SJSA1 (cell line): ENCODE results near the gene PSMC5. TPM values are rescaled to one million over a fixed set of nuclear protein-coding genes. Genes with fewer than 3 reads are reported as not detected.
"Not testable (repeated sequence)": the region's sequence is repeated elsewhere in the genome, so short reads cannot be mapped to it uniquely, and the experiment has no call there.

ENCODE experiments used
- DNase-seq, 2 experiments: peaks; one replicate each; pipeline ENCODE4 v3.0.0-alpha.2; 2015 to 2020; ENCODE audit warnings: low spot score in 2 of 2, low read depth in 1 of 2
- H3K27ac ChIP-seq: fragments of 250-450 bp; sonication (Bioruptor Pico); 2 replicates; pipeline ENCODE4 v1.5.1; 2020; ENCODE audit warnings: mild to moderate bottlenecking, moderate library complexity
- H3K27me3 ChIP-seq: fragments of 250-450 bp; sonication (Bioruptor Pico); replicated peaks from 2 replicates; pipeline ENCODE4 v1.5.1; 2020; ENCODE audit warnings: mild to moderate bottlenecking, moderate library complexity
- H3K36me3 ChIP-seq: fragments of 250-450 bp; sonication (Bioruptor Pico); 2 replicates; pipeline ENCODE4 v1.5.1; 2020; ENCODE audit warnings: mild to moderate bottlenecking
- H3K4me1 ChIP-seq: fragments of 250-450 bp; sonication (Bioruptor Pico); replicated peaks from 2 replicates; pipeline ENCODE4 v1.6.1; 2021; ENCODE audit warnings: mild to moderate bottlenecking
- H3K4me3 ChIP-seq: fragments of 250-450 bp; sonication (Bioruptor Pico); 2 replicates; pipeline ENCODE4 v1.5.1; 2020; ENCODE audit warnings: mild to moderate bottlenecking
- H3K9me3 ChIP-seq: fragments of 250-450 bp; sonication (Bioruptor Pico); replicated peaks from 2 replicates; pipeline ENCODE4 v1.5.1; 2020; ENCODE audit warnings: mild to moderate bottlenecking
- total RNA-seq: library from RNA; depleted of rRNA; stranded (reverse); fragments of >200 nt; shearing (Covaris generic); gene quantifications from 2 replicates; pipeline ENCODE4 v1.2.3, GENCODE V29; 2014

PSMC5 gene
- total RNA-seq, 1 experiment from 2014 or later = 63.7 TPM

- no peak overlapping the region for H3K27ac ChIP-seq
These were observed 10.8 kb downstream of the PSMC5 start for GRCh38 chr17:63837962-63838600.

GRCh38 chr17:63838631-63839171, 11.5 kb downstream of the PSMC5 start:
- Histone ChIP-seq H3K27me3 (no peaks in the 10 kb centered on the region), H3K4me3 (no peak overlapping the region), H3K9me3 (no peaks in the 10 kb centered on the region; the same call in 1 of the 2 replicates), H3K36me3 (peaks cover 46% of the 10 kb centered on the region), H3K4me1 (peaks cover 27% of the 10 kb centered on the region), H3K27ac (no peak overlapping the region)
- no peak for DNase-seq

More at GRCh38 chr17:63837962-63838600, 10.8 kb downstream of the PSMC5 start:
- Histone ChIP-seq H3K4me1 (peaks cover 21% of the 10 kb centered on the region), H3K36me3 (peaks cover 53% of the 10 kb centered on the region), H3K4me3 (no peak overlapping the region), H3K9me3 (no peaks in the 10 kb centered on the region; the same call in 1 of the 2 replicates), H3K27me3 (no peaks in the 10 kb centered on the region)
- DNase-seq = no peak

- peak overlapping the region; percentile 84; the same call in 1 of the 2 replicates for H3K4me3 ChIP-seq
- H3K27me3 ChIP-seq = no peaks in the 10 kb centered on the region
- DNase-seq = peak in 1 of 2 experiments; percentile 43
- H3K4me1 ChIP-seq = peaks cover 19% of the 10 kb centered on the region
- no peaks in the 10 kb centered on the region; the same call in 1 of the 2 replicates for H3K9me3 ChIP-seq
- no peak overlapping the region for H3K27ac ChIP-seq
- peaks cover 26% of the 10 kb centered on the region for H3K36me3 ChIP-seq
These were observed 13.5 kb downstream of the PSMC5 start for GRCh38 chr17:63840591-63841349.

- Histone ChIP-seq H3K36me3 (peaks cover 19% of the 10 kb centered on the region), H3K9me3 (no peaks in the 10 kb centered on the region; the same call in 1 of the 2 replicates), H3K27me3 (no peaks in the 10 kb centered on the region), H3K4me1 (peaks cover 19% of the 10 kb centered on the region), H3K4me3 (peak overlapping the region; percentile 84), H3K27ac (no peak overlapping the region; the same call in 1 of the 2 replicates)
- peak; percentile 62 to 66 for DNase-seq
These were observed 14.3 kb downstream of the PSMC5 start for GRCh38 chr17:63841350-63842172.

- Histone ChIP-seq H3K36me3 (peaks cover 13% of the 10 kb centered on the region), H3K9me3 (no peaks in the 10 kb centered on the region; the same call in 1 of the 2 replicates), H3K27ac (peak overlapping the region; percentile 37; the same call in 1 of the 2 replicates), H3K4me3 (peak overlapping the region; percentile 84), H3K4me1 (peaks cover 19% of the 10 kb centered on the region), H3K27me3 (no peaks in the 10 kb centered on the region)
- DNase-seq = peak; percentile 52 to 60
These were observed 14.9 kb downstream of the PSMC5 start for GRCh38 chr17:63842173-63842539.

GRCh38 chr17:63842540-63843386, 15.5 kb downstream of the PSMC5 start, which contains the start of gene SMARCD2:
SMARCD2 (minus strand) TSS chr17:63842685; CDS start chr17:63842674, 11 bp downstream.
- peak within 1 kb of the TSS; percentile 37 for H3K27ac ChIP-seq
- H3K36me3 ChIP-seq = peaks cover 8% of the 10 kb centered on the region; the same call in 1 of the 2 replicates
- peak within 1 kb of the TSS; percentile 84 for H3K4me3 ChIP-seq
- peaks cover 19% of the 10 kb centered on the region for H3K4me1 ChIP-seq
- DNase-seq = peak; percentile 98 to 100
- H3K9me3 ChIP-seq = no peaks in the 10 kb centered on the region; the same call in 1 of the 2 replicates
- H3K27me3 ChIP-seq = no peaks in the 10 kb centered on the region

- not testable (repeated sequence) for H3K9me3 ChIP-seq, H3K36me3 ChIP-seq, H3K27me3 ChIP-seq
- DNase-seq = peak in 1 of 2 experiments; percentile 47
- peaks cover 20% of the 10 kb centered on the region for H3K4me1 ChIP-seq
- peak overlapping the region; percentile 31 for H3K27ac ChIP-seq
- peak overlapping the region; percentile 84 for H3K4me3 ChIP-seq
These were observed 16.2 kb downstream of the PSMC5 start for GRCh38 chr17:63843387-63843888.

GRCh38 chr17:63843910-63844677, 16.9 kb downstream of the PSMC5 start:
- H3K4me1 ChIP-seq = peaks cover 26% of the 10 kb centered on the region
- H3K36me3 ChIP-seq = peaks cover 8% of the 10 kb centered on the region; the same call in 1 of the 2 replicates
- H3K27me3 ChIP-seq = no peaks in the 10 kb centered on the region
- no peak overlapping the region for H3K4me3 ChIP-seq
- no peak for DNase-seq
- H3K27ac ChIP-seq = no peak overlapping the region
- H3K9me3 ChIP-seq = peaks cover 7% of the 10 kb centered on the region

- H3K9me3 ChIP-seq = peaks cover 7% of the 10 kb centered on the region
- no peaks in the 10 kb centered on the region for H3K27me3 ChIP-seq
- H3K27ac ChIP-seq = no peak overlapping the region
- no peak for DNase-seq
- peaks cover 8% of the 10 kb centered on the region; the same call in 1 of the 2 replicates for H3K36me3 ChIP-seq
- peaks cover 26% of the 10 kb centered on the region for H3K4me1 ChIP-seq
- no peak overlapping the region for H3K4me3 ChIP-seq
These were observed 18.3 kb downstream of the PSMC5 start for GRCh38 chr17:63845509-63845908.

GRCh38 chr17:63847525-63848249, 20.5 kb downstream of the PSMC5 start:
- Histone ChIP-seq H3K4me3 (no peak overlapping the region), H3K27me3 (no peaks in the 10 kb centered on the region), H3K27ac (no peak overlapping the region), H3K4me1 (peaks cover 13% of the 10 kb centered on the region), H3K9me3 (peaks cover 7% of the 10 kb centered on the region; the same call in 1 of the 2 replicates), H3K36me3 (no peaks in the 10 kb centered on the region)
- no peak for DNase-seq
